GM21528 (cell line): ENCODE measurements around the gene CCDC150.
"Not testable (repeated sequence)": the region's sequence is repeated elsewhere in the genome, so short reads cannot be mapped to it uniquely, and the experiment has no call there.

Source experiments
- ATAC-seq: cut with Tn5 transposase; IDR thresholded peaks from one replicate; pipeline ENCODE4 v1.9.1; 2021; ENCODE audit warnings: mild to moderate bottlenecking, moderate library complexity; ENCODE audit not compliant: unreplicated experiment, low FRiP score

The CCDC150 gene

GRCh38 chr2:196639180-196640030 lies at the start of gene CCDC150:
TSS of gene CCDC150 (plus strand) at chr2:196639715. CDS start at chr2:196639767, 52 bp downstream.
- ATAC-seq, result peak; percentile 100

- ATAC-seq, result no peak
Measured at GRCh38 chr2:196590286-196590685, 49.2 kb upstream of the CCDC150 start.

GRCh38 chr2:196591004-196591403 lies 48.5 kb upstream of the CCDC150 start:
- no peak for ATAC-seq

GRCh38 chr2:196591621-196592022 lies 47.9 kb upstream of the CCDC150 start:
- no peak for ATAC-seq

GRCh38 chr2:196592331-196592910 lies 47.1 kb upstream of the CCDC150 start:
- ATAC-seq, result peak; percentile 36

- peak; percentile 59 for ATAC-seq
Measured at GRCh38 chr2:196592911-196593881, 46.3 kb upstream of the CCDC150 start, which contains the start of gene HECW2. TSS of gene HECW2 (minus strand) at chr2:196593554.

GRCh38 chr2:196594158-196594557 lies 45.4 kb upstream of the CCDC150 start:
- no peak for ATAC-seq

GRCh38 chr2:196597531-196597930 lies 42.0 kb upstream of the CCDC150 start:
- no peak for ATAC-seq

- ATAC-seq, result no peak
Measured at GRCh38 chr2:196598412-196598811, 41.1 kb upstream of the CCDC150 start.

GRCh38 chr2:196598846-196599245 lies 40.7 kb upstream of the CCDC150 start:
- ATAC-seq, result no peak

GRCh38 chr2:196601430-196602306 lies 37.8 kb upstream of the CCDC150 start:
- no peak for ATAC-seq

- no peak for ATAC-seq
Measured at GRCh38 chr2:196604196-196604595, 35.3 kb upstream of the CCDC150 start.

GRCh38 chr2:196606516-196606915 lies 33.0 kb upstream of the CCDC150 start:
- ATAC-seq, result no peak

- ATAC-seq, result no peak
Measured at GRCh38 chr2:196607073-196607472, 32.4 kb upstream of the CCDC150 start.

- not testable (repeated sequence) for ATAC-seq
Measured at GRCh38 chr2:196607896-196608295, 31.6 kb upstream of the CCDC150 start.

- ATAC-seq, result no peak
Measured at GRCh38 chr2:196609806-196610205, 29.7 kb upstream of the CCDC150 start.

- no peak for ATAC-seq
Measured at GRCh38 chr2:196610796-196611195, 28.7 kb upstream of the CCDC150 start.

- ATAC-seq, result no peak
Measured at GRCh38 chr2:196613302-196613701, 26.2 kb upstream of the CCDC150 start.

- ATAC-seq, result no peak
Measured at GRCh38 chr2:196617430-196617829, 22.1 kb upstream of the CCDC150 start.

- no peak for ATAC-seq
Measured at GRCh38 chr2:196618661-196619060, 20.9 kb upstream of the CCDC150 start.
